ENCODE measurements around the gene CNTNAP5.
"Not testable (repeated sequence)": the region's sequence is repeated elsewhere in the genome, so short reads cannot be mapped to it uniquely, and the experiment has no call there.

CNTNAP5 gene

DNA sequence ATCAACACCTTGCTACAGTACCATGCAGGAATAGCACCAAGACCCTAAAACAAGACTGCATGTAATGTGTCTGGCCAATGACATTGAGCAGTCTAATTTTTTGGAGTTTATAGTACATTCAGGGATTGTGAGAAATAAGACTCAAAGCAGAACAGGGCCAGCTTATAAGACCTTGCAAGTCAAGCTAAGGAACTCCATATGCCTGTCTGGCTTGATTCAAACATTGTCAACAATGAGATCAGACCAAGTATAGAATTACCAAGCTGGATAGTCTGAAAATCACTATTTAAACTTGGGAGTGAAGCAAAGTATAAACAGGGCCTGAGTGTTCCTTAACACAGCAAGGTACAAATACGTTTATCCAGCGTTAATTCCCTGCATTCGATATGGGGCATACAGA, 370.9 kb downstream of the CNTNAP5 start:
- no peak for TF ChIP-seq ZNF274 (IDR thresholded peaks at IDR 0.05; ENCODE audit: low read depth, low read length)
- no peak overlapping the region for H3K4me3 ChIP-seq (ENCODE audit: low read length)

DNA sequence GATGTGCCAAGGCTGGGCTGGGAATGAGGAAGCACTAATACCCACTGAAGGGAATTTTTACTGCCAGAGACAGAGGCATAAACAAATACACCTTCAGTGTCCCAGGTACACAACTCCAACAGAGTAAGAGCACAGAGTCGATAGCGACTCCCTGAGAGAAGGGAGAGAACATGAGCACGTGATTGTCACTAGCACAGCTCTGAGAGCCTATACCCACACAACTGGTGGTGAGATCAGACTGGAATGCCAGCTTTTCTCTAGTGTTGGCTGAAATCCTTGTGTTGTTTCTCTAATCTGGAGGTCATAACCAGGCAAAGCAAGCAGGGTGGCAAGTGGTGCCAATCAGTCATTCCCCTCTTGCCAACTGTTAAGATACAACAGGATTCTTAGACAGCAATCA, 377.2 kb downstream of the CNTNAP5 start:
- TF ChIP-seq ZNF274 (IDR thresholded peaks at IDR 0.05; ENCODE audit: low read depth, low read length): no peak
- no peak overlapping the region for H3K4me3 ChIP-seq (ENCODE audit: low read length)

DNA sequence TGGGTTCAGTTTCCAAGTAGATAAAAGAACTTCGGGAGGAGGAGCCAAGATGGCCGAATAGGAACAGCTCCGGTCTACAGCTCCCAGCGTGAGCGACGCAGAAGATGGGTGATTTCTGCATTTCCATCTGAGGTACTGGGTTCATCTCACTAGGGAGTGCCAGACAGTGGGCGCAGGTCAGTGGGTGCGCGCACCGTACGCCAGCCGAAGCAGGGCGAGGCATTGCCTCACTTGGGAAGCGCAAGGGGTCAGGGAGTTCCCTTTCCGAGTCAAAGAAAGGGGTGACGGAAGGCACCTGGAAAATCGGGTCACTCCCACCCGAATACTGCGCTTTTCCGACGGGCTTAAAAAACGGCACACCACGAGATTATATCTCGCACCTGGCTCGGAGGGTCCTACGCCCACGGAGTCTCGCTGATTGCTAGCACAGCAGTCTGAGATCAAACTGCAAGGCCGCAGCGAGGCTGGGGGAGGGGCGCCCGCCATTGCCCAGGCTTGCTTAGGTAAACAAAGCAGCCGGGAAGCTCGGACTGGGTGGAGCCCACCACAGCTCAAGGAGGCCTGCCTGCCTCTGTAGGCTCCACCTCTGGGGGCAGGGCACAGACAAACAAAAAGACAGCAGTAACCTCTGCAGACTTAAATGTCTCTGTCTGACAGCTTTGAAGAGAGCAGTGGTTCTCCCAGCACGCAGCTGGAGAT, 382.9 kb downstream of the CNTNAP5 start:
- H3K4me3 ChIP-seq (ENCODE audit: low read length): not testable (repeated sequence)

DNA sequence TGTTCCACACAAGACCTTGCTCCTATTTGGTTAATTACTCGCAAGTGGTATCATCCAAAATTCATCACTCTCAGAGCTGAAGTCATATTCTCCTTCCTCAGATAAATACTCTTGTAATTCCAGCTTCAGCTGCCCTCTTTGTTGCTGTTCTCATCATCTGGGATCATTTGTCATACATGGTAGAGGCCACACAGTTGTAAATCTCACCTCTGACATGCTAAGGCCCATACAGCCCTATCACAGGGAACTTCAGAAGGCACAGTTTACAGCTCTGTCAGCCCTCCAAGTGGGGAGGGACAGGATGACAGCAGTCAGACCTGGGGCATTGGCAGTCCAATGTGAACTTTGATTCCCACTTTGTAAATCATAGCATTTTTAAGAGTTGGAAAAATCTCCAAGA, 399.0 kb downstream of the CNTNAP5 start:
- no peak overlapping the region for H3K4me3 ChIP-seq (ENCODE audit: low read length)
- TF ChIP-seq ZNF274 (IDR thresholded peaks at IDR 0.05; ENCODE audit: low read depth, low read length): no peak

DNA sequence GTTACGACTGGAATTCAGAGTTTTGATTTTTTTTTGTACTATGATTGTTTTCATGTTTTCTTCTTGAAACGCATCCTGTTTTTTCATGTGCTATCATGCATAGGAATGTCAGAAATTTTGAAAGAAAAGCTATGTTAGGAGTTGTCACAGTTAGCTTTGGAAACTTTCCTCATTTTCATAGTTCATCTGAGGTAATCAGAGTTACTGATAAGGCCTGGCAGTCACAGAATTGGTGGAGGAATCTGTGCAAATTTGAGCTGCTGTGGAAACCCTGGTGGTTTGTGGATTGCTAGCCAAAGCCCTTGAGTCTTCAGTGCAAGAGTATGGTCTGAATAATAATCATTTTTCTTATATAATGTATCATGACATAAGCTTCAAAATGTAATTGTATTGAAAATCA, 401.0 kb downstream of the CNTNAP5 start:
- no peak for TF ChIP-seq ZNF274 (IDR thresholded peaks at IDR 0.05; ENCODE audit: low read depth, low read length)
- H3K4me3 ChIP-seq (ENCODE audit: low read length): no peak overlapping the region

DNA sequence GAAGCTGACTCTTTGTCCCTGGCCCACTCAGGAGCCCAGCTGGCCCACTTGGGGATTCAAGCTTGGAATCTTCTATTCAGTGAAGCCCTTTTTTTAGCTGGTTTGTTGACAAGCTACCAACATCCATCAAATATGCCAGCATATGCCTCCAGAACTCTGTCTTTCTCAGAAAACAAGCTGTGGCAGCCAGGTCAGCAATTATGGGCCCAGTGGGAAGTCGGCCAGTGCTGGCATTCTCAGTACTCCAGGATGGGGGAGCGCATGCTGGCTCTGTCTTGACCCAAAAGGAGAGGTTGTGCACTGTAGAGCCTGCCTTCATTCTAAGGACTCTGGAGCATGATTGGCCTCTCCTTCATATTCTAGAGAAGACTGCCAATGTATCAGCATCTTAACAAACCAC, 401.5 kb downstream of the CNTNAP5 start:
- no peak overlapping the region for H3K4me3 ChIP-seq (ENCODE audit: low read length)
- TF ChIP-seq ZNF274 (IDR thresholded peaks at IDR 0.05; ENCODE audit: low read depth, low read length): no peak

DNA sequence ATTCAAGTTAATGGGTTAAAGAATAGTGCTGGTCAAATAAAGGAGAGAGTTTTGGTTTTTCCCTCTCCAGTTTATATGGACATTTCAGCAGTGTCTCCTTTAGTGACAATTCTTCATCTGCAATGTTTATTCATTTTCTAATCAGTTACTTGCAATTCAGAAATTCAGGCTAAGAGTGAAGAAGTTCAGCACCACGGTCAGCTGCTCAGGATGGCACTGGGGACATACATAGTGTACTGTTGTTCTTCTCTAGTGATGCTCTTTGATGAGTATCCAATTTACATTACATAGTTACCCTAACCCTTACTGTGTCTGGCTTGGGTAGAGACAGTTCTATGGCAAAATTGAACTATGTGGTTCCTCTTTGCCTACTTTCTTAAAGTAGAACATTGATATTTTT, 412.7 kb downstream of the CNTNAP5 start:
- TF ChIP-seq ZNF274 (IDR thresholded peaks at IDR 0.05; ENCODE audit: low read depth, low read length): no peak

DNA sequence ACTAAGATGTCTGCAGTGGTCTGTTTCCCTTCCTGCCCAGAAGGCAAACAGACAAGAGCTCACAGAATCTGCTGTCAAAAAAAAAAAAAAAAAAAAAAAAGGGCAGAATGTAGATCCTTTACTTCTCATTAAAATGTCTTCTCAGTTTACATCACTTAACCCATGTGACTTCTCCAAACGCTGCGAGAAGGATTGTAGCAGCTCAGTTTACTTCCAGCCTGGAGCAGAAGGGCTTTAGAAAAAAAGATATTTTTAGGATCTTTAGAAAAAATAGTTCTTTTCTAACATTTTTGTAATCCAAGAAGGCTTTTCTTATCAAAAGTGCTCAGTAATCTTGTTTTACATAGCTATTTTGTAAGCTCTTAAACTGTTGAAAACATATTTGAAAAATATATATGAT, 425.4 kb downstream of the CNTNAP5 start:
- TF ChIP-seq ZNF274 (IDR thresholded peaks at IDR 0.05; ENCODE audit: low read depth, low read length): no peak
- no peak overlapping the region for H3K4me3 ChIP-seq (ENCODE audit: low read length)

More for the DNA sequence above, 412.7 kb downstream of the CNTNAP5 start:
- H3K4me3 ChIP-seq (ENCODE audit: low read length): no peak overlapping the region

DNA sequence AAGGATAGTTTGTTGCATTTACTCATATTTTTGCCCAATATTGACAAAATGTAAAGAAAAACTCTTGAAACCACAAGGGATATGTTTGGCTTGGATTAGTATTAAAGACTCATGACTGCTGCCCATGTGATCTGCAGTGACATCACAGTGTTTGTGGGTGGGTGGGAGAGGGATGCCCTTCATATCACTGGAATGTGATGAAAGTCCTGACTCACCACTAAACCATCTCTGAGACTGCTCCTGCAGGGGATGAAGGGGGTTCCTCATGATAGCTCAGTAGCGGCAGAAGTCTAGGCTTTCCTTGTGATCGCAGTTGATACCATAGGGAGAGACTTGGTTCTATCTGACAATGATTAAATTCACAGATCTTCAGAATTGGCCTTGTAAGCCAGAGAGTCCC, 451.2 kb downstream of the CNTNAP5 start:
- no peak for TF ChIP-seq ZNF274 (IDR thresholded peaks at IDR 0.05; ENCODE audit: low read depth, low read length)
- H3K4me3 ChIP-seq (ENCODE audit: low read length): no peak overlapping the region

DNA sequence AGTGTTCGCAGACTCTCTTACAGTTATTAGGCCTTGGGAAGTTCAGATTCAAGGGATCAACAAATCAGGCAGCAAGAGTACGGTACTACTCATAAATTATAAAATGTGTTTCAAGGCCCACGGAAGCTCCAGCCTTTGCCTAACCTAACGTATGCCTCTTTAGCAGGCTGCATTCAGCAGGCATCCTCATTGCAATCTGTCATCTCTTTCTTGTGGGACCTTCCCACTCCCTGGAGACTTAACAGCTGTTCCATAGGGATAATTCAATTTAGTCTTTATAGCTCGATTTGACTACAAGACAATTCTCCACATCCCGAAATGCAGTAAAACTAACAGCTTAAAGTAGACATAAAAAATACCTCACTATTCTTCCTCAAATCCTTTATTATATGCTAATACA, 453.7 kb downstream of the CNTNAP5 start:
- no peak for TF ChIP-seq ZNF274 (IDR thresholded peaks at IDR 0.05; ENCODE audit: low read depth, low read length)
- no peak overlapping the region for H3K4me3 ChIP-seq (ENCODE audit: low read length)

DNA sequence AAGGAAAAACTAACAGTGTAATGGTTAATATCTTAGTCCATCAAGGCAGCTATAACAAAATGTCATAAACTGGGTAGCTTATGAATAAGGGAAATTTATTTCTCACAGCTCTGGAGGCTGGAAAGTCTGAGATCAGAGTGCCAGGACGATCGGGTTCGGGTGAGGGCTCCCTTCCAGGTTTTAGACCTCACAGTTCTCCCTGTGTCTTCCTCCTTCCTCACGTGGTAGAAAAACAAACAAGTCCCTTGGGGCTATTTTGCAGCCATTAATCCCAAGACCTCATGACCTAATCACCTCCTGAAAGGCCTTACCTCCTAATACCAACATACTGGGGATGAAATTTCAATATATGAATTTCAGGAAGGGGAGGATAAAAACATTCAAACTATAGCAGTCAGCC, 455.9 kb downstream of the CNTNAP5 start:
- H3K4me3 ChIP-seq (ENCODE audit: low read length): no peak overlapping the region
- no peak for TF ChIP-seq ZNF274 (IDR thresholded peaks at IDR 0.05; ENCODE audit: low read depth, low read length)

DNA sequence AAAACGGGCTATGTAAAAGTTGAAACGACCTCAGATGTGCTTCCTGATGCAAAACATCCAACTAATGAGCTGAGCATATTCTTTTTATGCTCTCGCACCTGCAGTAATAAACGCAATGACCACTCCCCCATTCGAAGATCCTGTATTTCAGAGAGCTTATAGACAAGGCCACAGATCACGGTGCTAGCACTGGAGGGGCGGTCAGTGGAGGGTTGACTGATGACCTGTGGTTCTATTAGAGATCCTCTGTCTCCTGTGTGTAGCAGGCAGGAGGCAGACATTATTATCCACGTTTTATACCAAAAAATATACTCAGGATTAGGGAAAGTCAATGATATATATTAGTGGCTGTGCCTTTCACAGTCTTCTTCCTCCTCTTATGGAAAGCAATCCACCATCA, 457.0 kb downstream of the CNTNAP5 start:
- TF ChIP-seq ZNF274 (IDR thresholded peaks at IDR 0.05; ENCODE audit: low read depth, low read length): no peak
- H3K4me3 ChIP-seq (ENCODE audit: low read length): no peak overlapping the region

DNA sequence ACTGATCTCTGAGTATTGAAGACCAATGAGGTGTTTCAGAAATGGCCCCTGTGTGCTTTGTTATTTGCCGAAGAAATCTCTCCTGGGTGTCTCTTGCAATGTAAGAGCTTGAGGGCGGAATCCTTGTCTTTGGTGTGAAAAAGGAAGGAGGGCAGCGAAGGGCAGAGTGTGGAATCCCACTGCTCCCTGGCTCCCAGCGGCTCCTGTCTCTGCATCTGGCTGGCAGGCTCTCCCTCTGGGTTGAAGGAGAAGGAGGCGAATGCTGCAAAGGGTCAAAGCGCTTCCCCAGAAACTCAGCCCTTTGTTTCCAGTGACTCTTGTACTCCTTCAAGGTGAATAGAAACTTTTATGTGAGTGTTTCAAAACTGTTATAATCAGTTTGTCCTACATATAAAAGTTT, 457.5 kb downstream of the CNTNAP5 start:
- no peak for TF ChIP-seq ZNF274 (IDR thresholded peaks at IDR 0.05; ENCODE audit: low read depth, low read length)

DNA sequence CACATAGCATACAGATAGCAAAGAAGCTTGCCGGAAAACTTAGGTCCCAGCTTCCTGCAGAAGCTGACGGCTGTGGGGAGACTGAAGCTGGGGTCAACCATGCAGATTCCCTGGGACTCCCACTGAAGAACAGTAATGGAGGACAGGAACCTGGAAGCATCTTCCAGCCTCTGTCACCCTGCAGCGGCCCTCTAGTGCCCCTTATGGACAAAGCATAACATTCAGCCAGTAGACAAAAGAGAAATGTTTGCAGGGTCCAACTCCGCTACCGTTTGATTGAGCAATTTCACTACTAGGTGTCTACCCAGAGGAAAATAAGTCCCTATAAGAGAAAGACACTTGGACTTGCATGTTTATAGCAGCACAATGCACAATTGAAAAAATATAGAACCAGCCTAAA, 460.6 kb downstream of the CNTNAP5 start:
- TF ChIP-seq ZNF274 (IDR thresholded peaks at IDR 0.05; ENCODE audit: low read depth, low read length): no peak
- H3K4me3 ChIP-seq (ENCODE audit: low read length): no peak overlapping the region

More for the DNA sequence above, 457.5 kb downstream of the CNTNAP5 start:
- no peak overlapping the region for H3K4me3 ChIP-seq (ENCODE audit: low read length)

DNA sequence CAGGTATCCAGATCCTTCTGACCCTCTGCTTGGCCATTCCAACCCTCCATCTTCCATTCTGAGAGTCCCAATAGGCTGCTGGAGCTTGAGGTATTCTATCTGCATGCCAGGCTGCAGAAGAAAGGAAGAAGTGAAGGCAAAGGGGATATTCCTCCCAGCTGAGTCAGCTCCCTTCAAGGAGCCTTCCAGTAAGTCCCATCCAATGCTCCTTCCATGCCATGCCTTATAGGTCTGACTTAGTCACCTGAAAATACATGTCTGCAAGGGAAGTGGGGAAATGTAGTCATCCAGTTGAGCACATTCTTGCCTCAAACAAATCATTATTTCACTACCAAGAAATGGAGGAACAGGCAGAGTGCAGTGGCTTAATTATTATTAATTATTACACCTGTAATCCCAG, 464.6 kb downstream of the CNTNAP5 start:
- no peak overlapping the region for H3K4me3 ChIP-seq (ENCODE audit: low read length)
- no peak for TF ChIP-seq ZNF274 (IDR thresholded peaks at IDR 0.05; ENCODE audit: low read depth, low read length)

DNA sequence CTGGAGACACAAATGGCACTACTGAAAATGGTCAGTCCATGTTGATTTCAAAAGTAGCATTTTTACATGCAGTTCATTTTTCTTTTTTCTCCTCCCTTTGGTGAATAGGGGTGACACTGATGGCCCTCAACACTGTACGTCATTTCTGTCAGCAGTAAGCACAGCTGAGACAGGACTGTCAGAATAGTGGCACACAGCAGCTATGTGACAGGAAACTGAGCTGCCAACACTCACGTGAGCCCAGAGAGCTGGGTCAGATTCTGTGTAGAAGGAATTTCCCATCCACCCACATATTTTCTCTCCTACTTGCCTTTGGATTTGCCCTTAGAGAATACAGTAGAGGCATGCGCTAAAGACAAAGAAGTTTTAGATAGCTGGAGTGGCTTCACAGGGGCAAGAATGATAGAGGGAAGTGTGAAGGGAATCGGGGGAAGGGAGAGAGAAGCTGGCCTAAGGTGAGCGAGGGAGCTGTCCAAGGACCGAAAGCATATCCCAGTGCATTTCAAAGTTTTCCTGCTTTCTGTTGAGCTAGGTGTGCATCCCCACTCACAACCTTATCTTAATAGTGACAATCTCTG, 476.6 kb downstream of the CNTNAP5 start:
- no peak for TF ChIP-seq ZNF274 (IDR thresholded peaks at IDR 0.05; ENCODE audit: low read depth, low read length)
- H3K4me3 ChIP-seq (ENCODE audit: low read length): no peak overlapping the region
